Measurements from ENCODE around the gene KCNH2. TPM values are rescaled to one million over a fixed set of nuclear protein-coding genes. Genes with fewer than 3 reads are reported as not detected.

The KCNH2 gene
- total and polyA plus RNA-seq, 2 of the 8 experiments (the other 6 are each of a cell fraction or from before 2014, with no cell fraction given): 8.0 to 15.0 TPM

- Histone ChIP-seq H4K20me1 (replicated peaks in 1 of 2; ENCODE audit: control insufficient read depth in 1 of 2, insufficient read depth in 2 of 2, low read length in 2 of 2) (no peaks in the 10 kb centered on the region), H3K4ac (replicated peaks; ENCODE audit: insufficient read length, low read depth, low read length) (no peak overlapping the region), H3K23me2 (ENCODE audit: low read depth, low read length) (no peaks in the 10 kb centered on the region; the same call in 1 of the 2 replicates), H3K23ac (ENCODE audit: insufficient read length) (no peak overlapping the region), H3K36me3 (ENCODE audit: control insufficient read depth in 2 of 4, insufficient read depth in 4 of 4, low read length in 3 of 4) (no peaks in the 10 kb centered on the region), H3K27me3 (replicated peaks in 1 of 4; ENCODE audit: control insufficient read depth in 3 of 4, extremely low read depth in 1 of 4, insufficient read depth in 3 of 4, low read length in 3 of 4) (peaks cover 0 to 3% (median 0%) of the 10 kb centered on the region in 4 experiments; a peak in 1 of 7 replicates), H3K4me2 (ENCODE audit: insufficient read depth in 1 of 2, low read depth in 2 of 2, low read length in 2 of 2) (no peak overlapping the region), H4K8ac (ENCODE audit: extremely low read depth, insufficient read depth, low read length) (peak overlapping the region; percentile 15; the same call in 1 of the 2 replicates), H2BK120ac (replicated peaks; ENCODE audit: low read depth, low read length) (no peak overlapping the region), H3K79me1 (ENCODE audit: low read depth, low read length) (no peaks in the 10 kb centered on the region), H3K9ac (replicated peaks in 1 of 4; ENCODE audit: extremely low read depth in 1 of 4, low read depth in 3 of 4, low read length in 3 of 4) (no peak overlapping the region), H3K18ac (ENCODE audit: extremely low read depth, low read length) (no peak overlapping the region; the same call in 1 of the 2 replicates), H2BK15ac (ENCODE audit: low read length) (no peak overlapping the region), H2AFZ (ENCODE audit: low read length) (no peak overlapping the region), H3K14ac (ENCODE audit: insufficient read length) (no peak overlapping the region), H3K79me2 (ENCODE audit: control insufficient read depth in 1 of 2, insufficient read depth in 2 of 2, low read length in 2 of 2) (no peaks in the 10 kb centered on the region), H4K91ac (replicated peaks; ENCODE audit: insufficient read length, low read length) (peak overlapping the region; percentile 51), H2BK5ac (ENCODE audit: low read depth, low read length) (peak overlapping the region; percentile 35), H3K56ac (replicated peaks; ENCODE audit: insufficient read length, low read depth, low read length) (no peak overlapping the region), H2BK20ac (ENCODE audit: low read length) (no peak overlapping the region; the same call in 1 of the 2 replicates), H2BK12ac (ENCODE audit: low read depth, low read length) (peak overlapping the region; percentile 87; the same call in 1 of the 2 replicates), H3K4me1 (replicated peaks in 1 of 4; ENCODE audit: control insufficient read depth in 3 of 4, insufficient read depth in 4 of 4, low read length in 3 of 4) (peaks cover 0 to 23% (median 20%) of the 10 kb centered on the region in 4 experiments; a peak in 6 of 7 replicates), H2AK5ac (ENCODE audit: low read depth, low read length) (peak overlapping the region; percentile 46; the same call in 1 of the 2 replicates), H4K5ac (ENCODE audit: insufficient read length, low read depth, low read length) (no peak overlapping the region), H3K27ac (ENCODE audit: low read depth, low read length) (no peak overlapping the region), H3K9me3 (ENCODE audit: insufficient read depth in 2 of 2, low read depth in 1 of 2, low read length in 1 of 2) (no peaks in the 10 kb centered on the region), H3K4me3 (ENCODE audit: extremely low read depth in 1 of 4, insufficient read depth in 2 of 4, low read depth in 3 of 4, low read length in 4 of 4) (no peak overlapping the region)
- POLR2A ChIA-PET (ENCODE audit: partially characterized antibody): interaction anchor here (1.1 to 1.7 kb wide), 4 partner anchors 10 to 19 kb away, joined by 3 to 7 read pairs (median 4); no protein-coding TSS in a partner anchor
- CTCF ChIA-PET (ENCODE audit: partially characterized antibody): interaction anchor here (0.6 to 11.5 kb wide), 20 partner anchors 9 to 303 kb away, joined by 3 to 142 read pairs (median 12); partner anchors contain the start of genes ATG9B, CDK5, NOS3 and SLC4A2
- WGBS, 2 experiments (ENCODE audit: extremely low coverage in 1 of 2, insufficient coverage in 1 of 2, insufficient read length in 1 of 2, insufficient replicate concordance in 2 of 2, low coverage in 1 of 2, low lambda C conversion rate in 2 of 2, missing lambda C conversion rate in 1 of 2): 81% methylated on average over 6 of the region's 7 CpGs; no CpG with 5 or more reads in 1 of the 2 experiments
- DNase-seq (ENCODE audit: low read depth in 1 of 2, low spot score in 2 of 2): no peak
- FAIRE-seq: no peak
- no peak for TF ChIP-seq CTBP2 (IDR thresholded peaks at IDR 0.05; ENCODE audit: borderline replicate concordance, insufficient read depth, insufficient read length, low read length)
- no peak for TF ChIP-seq SP2 (IDR thresholded peaks at IDR 0.05; ENCODE audit: low read length)
- TF ChIP-seq FOSL1 (IDR thresholded peaks at IDR 0.05; ENCODE audit: insufficient read depth, low read depth, low read length): no peak
- no peak for TF ChIP-seq POLR2A (IDR thresholded peaks at IDR 0.05; ENCODE audit: control extremely low read depth in 1 of 2, low read depth in 2 of 2, low read length in 2 of 2)
- no peak for TF ChIP-seq TAF7 (optimal IDR thresholded peaks at IDR 0.05; ENCODE audit: borderline replicate concordance, low read depth, low read length)
- no peak for TF ChIP-seq ASH2L (IDR thresholded peaks at IDR 0.05; ENCODE audit: low read length)
- no peak for TF ChIP-seq RNF2 (IDR thresholded peaks at IDR 0.05; ENCODE audit: borderline replicate concordance, low read depth, low read length, missing control alignments, poor library complexity, severe bottlenecking)
- TF ChIP-seq NANOG (IDR thresholded peaks at IDR 0.05; ENCODE audit: insufficient read depth, low read depth, low read length, poor library complexity, severe bottlenecking): no peak
- TF ChIP-seq SP4 (IDR thresholded peaks at IDR 0.05; ENCODE audit: low read length): no peak
- no peak for TF ChIP-seq RBBP5 (IDR thresholded peaks at IDR 0.05; ENCODE audit: borderline replicate concordance, low read depth, low read length)
- no peak for TF ChIP-seq POU5F1 (IDR thresholded peaks at IDR 0.05; ENCODE audit: low read depth, low read length)
- TF ChIP-seq SIX5 (IDR thresholded peaks at IDR 0.05; ENCODE audit: low read depth, low read length): no peak
- no peak for TF ChIP-seq HDAC2 (IDR thresholded peaks at IDR 0.05; ENCODE audit: borderline replicate concordance in 1 of 2, low read depth in 2 of 2, low read length in 2 of 2)
Measured at GRCh38 chr7:151007469-151007898, 29.4 kb upstream of the KCNH2 start.

Data from H1 (cell line).